ENCODE measurements around the gene CFAP68. TPM values are rescaled to one million over a fixed set of nuclear protein-coding genes. Genes with fewer than 3 reads are reported as not detected.

CFAP68 gene
- total RNA-seq, 1 donor from 2014 or later = 22.8 TPM

GRCh38 chr11:111918390-111919256, 39.3 kb downstream of the CFAP68 start, which contains the start of gene C11orf52:
Gene C11orf52 (plus strand): TSS chr11:111918913. CDS start chr11:111918973, 60 bp downstream.
- no peak for TF ChIP-seq CTCF (conservative IDR thresholded peaks at IDR 0.05)
- Mint-ChIP-seq H3K27ac (ENCODE audit: unreplicated experiment) (no peak within 1 kb of the TSS), H3K27me3 (ENCODE audit: low read depth) (peaks cover 10% of the 10 kb centered on the region), H3K36me3 (ENCODE audit: low read depth) (no peaks in the 10 kb centered on the region), H3K4me3 (no peak within 1 kb of the TSS), H3K9me3 (no peaks in the 10 kb centered on the region), H3K4me1 (peaks cover 13% of the 10 kb centered on the region)
- DNase-seq (ENCODE audit: low read depth, low spot score) = no peak

GRCh38 chr11:111920908-111921307, 41.6 kb downstream of the CFAP68 start:
- Mint-ChIP-seq H3K36me3 (ENCODE audit: low read depth) (no peaks in the 10 kb centered on the region), H3K4me3 (no peak overlapping the region), H3K27ac (ENCODE audit: unreplicated experiment) (no peak overlapping the region), H3K27me3 (ENCODE audit: low read depth) (peaks cover 9% of the 10 kb centered on the region), H3K9me3 (no peaks in the 10 kb centered on the region), H3K4me1 (peaks cover 10% of the 10 kb centered on the region)
- no peak for TF ChIP-seq CTCF (conservative IDR thresholded peaks at IDR 0.05)
- no peak for DNase-seq (ENCODE audit: low read depth, low spot score)

- Mint-ChIP-seq H3K27ac (ENCODE audit: unreplicated experiment) (no peak overlapping the region), H3K36me3 (ENCODE audit: low read depth) (no peaks in the 10 kb centered on the region), H3K4me3 (no peak overlapping the region), H3K27me3 (ENCODE audit: low read depth) (peaks cover 3% of the 10 kb centered on the region), H3K9me3 (no peaks in the 10 kb centered on the region), H3K4me1 (peaks cover 18% of the 10 kb centered on the region)
- TF ChIP-seq CTCF (conservative IDR thresholded peaks at IDR 0.05) = no peak
- DNase-seq (ENCODE audit: low read depth, low spot score) = no peak
Measured at GRCh38 chr11:111921541-111922230, 42.3 kb downstream of the CFAP68 start.

- Mint-ChIP-seq H3K27ac (ENCODE audit: unreplicated experiment) (no peak overlapping the region), H3K4me3 (no peak overlapping the region), H3K9me3 (no peaks in the 10 kb centered on the region), H3K4me1 (peaks cover 26% of the 10 kb centered on the region), H3K36me3 (ENCODE audit: low read depth) (no peaks in the 10 kb centered on the region), H3K27me3 (ENCODE audit: low read depth) (peaks cover 3% of the 10 kb centered on the region)
- no peak for TF ChIP-seq CTCF (conservative IDR thresholded peaks at IDR 0.05)
- no peak for DNase-seq (ENCODE audit: low read depth, low spot score)
Measured at GRCh38 chr11:111922803-111923202, 43.5 kb downstream of the CFAP68 start.

GRCh38 chr11:111923351-111923788, 44.0 kb downstream of the CFAP68 start:
- no peaks in the 10 kb centered on the region for H3K36me3 Mint-ChIP-seq (ENCODE audit: low read depth)
- no peaks in the 10 kb centered on the region for H3K9me3 Mint-ChIP-seq
- no peak overlapping the region for H3K4me3 Mint-ChIP-seq
- no peak for TF ChIP-seq CTCF (conservative IDR thresholded peaks at IDR 0.05)
- no peak overlapping the region for H3K27ac Mint-ChIP-seq (ENCODE audit: unreplicated experiment)
- no peak for DNase-seq (ENCODE audit: low read depth, low spot score)
- peaks cover 26% of the 10 kb centered on the region for H3K4me1 Mint-ChIP-seq
- peaks cover 3% of the 10 kb centered on the region for H3K27me3 Mint-ChIP-seq (ENCODE audit: low read depth)

Measured in neural crest cell (in vitro differentiated cells).